Memory B cell (primary cell): Measurements from ENCODE around the gene HRAS.

Experiments used
- ATAC-seq: fragments of 150-1000 bp; cut with Tn5 transposase; 2 replicates; pipeline ENCODE4 v1.10.0; 2021; ENCODE audit warnings: low read depth, mild to moderate bottlenecking, moderate library complexity
- DNase-seq, 2 donors: peaks; one replicate each; pipeline ENCODE4 v3.0.0; 2022; ENCODE audit warnings: low spot score in 2 of 2
- H3K27ac Mint-ChIP-seq: one replicate; pipeline ENCODE4 v1.8.0; 2022; ENCODE audit warnings: mild to moderate bottlenecking, moderate library complexity, mixed read lengths
- H3K27me3 Mint-ChIP-seq: one replicate; pipeline ENCODE4 v1.8.0; 2022; ENCODE audit warnings: mixed read lengths
- H3K36me3 Mint-ChIP-seq: one replicate; pipeline ENCODE4 v1.8.0; 2022; ENCODE audit warnings: mild to moderate bottlenecking, mixed read lengths
- H3K4me1 Mint-ChIP-seq: one replicate; pipeline ENCODE4 v1.8.0; 2022; ENCODE audit warnings: mixed read lengths
- H3K4me3 Mint-ChIP-seq: one replicate; pipeline ENCODE4 v1.8.0; 2022; ENCODE audit warnings: mild to moderate bottlenecking, moderate library complexity, mixed read lengths
- H3K9me3 Mint-ChIP-seq: one replicate; pipeline ENCODE4 v1.8.0; 2022; ENCODE audit warnings: mixed read lengths

Gene HRAS

GRCh38 chr11:553083-553987 lies 18.0 kb upstream of the HRAS start:
- H3K27ac Mint-ChIP-seq: no peak overlapping the region
- no peak for ATAC-seq
- no peak for DNase-seq
- no peak overlapping the region for H3K4me3 Mint-ChIP-seq
- peaks cover 11% of the 10 kb centered on the region for H3K4me1 Mint-ChIP-seq
- no peaks in the 10 kb centered on the region for H3K36me3 Mint-ChIP-seq
- H3K9me3 Mint-ChIP-seq: no peaks in the 10 kb centered on the region
- no peaks in the 10 kb centered on the region for H3K27me3 Mint-ChIP-seq

GRCh38 chr11:551596-551995 lies 16.2 kb upstream of the HRAS start:
- DNase-seq (no peak), ATAC-seq (no peak)
- Mint-ChIP-seq H3K9me3 (no peaks in the 10 kb centered on the region), H3K4me1 (peaks cover 10% of the 10 kb centered on the region), H3K27me3 (no peaks in the 10 kb centered on the region), H3K36me3 (no peaks in the 10 kb centered on the region), H3K4me3 (no peak overlapping the region), H3K27ac (no peak overlapping the region)

- Mint-ChIP-seq H3K27me3 (no peaks in the 10 kb centered on the region), H3K9me3 (no peaks in the 10 kb centered on the region), H3K36me3 (no peaks in the 10 kb centered on the region), H3K4me1 (peaks cover 7% of the 10 kb centered on the region), H3K27ac (no peak overlapping the region), H3K4me3 (no peak overlapping the region)
- ATAC-seq: no peak
- no peak for DNase-seq
Observed at GRCh38 chr11:551131-551530, 15.8 kb upstream of the HRAS start.

GRCh38 chr11:550746-551085 lies 15.3 kb upstream of the HRAS start:
- Mint-ChIP-seq H3K36me3 (no peaks in the 10 kb centered on the region), H3K4me3 (no peak overlapping the region), H3K27ac (no peak overlapping the region), H3K9me3 (no peaks in the 10 kb centered on the region), H3K27me3 (no peaks in the 10 kb centered on the region), H3K4me1 (peaks cover 7% of the 10 kb centered on the region)
- ATAC-seq (no peak), DNase-seq (no peak)

GRCh38 chr11:550021-550745 lies 14.8 kb upstream of the HRAS start:
- no peak for ATAC-seq
- H3K9me3 Mint-ChIP-seq: no peaks in the 10 kb centered on the region
- H3K4me3 Mint-ChIP-seq: no peak overlapping the region
- H3K4me1 Mint-ChIP-seq: peaks cover 7% of the 10 kb centered on the region
- H3K36me3 Mint-ChIP-seq: no peaks in the 10 kb centered on the region
- H3K27ac Mint-ChIP-seq: no peak overlapping the region
- DNase-seq: no peak
- no peaks in the 10 kb centered on the region for H3K27me3 Mint-ChIP-seq

GRCh38 chr11:548700-549603 lies 13.6 kb upstream of the HRAS start:
- peaks cover 7% of the 10 kb centered on the region for H3K4me1 Mint-ChIP-seq
- no peaks in the 10 kb centered on the region for H3K36me3 Mint-ChIP-seq
- no peak overlapping the region for H3K27ac Mint-ChIP-seq
- ATAC-seq (peak; percentile 48), DNase-seq (no peak)
- H3K9me3 Mint-ChIP-seq: no peaks in the 10 kb centered on the region
- H3K27me3 Mint-ChIP-seq: no peaks in the 10 kb centered on the region
- H3K4me3 Mint-ChIP-seq: peak overlapping the region; percentile 29

- DNase-seq: no peak
- Mint-ChIP-seq H3K4me3 (no peak overlapping the region), H3K27me3 (no peaks in the 10 kb centered on the region), H3K27ac (no peak overlapping the region), H3K4me1 (peaks cover 7% of the 10 kb centered on the region), H3K36me3 (peaks cover 5% of the 10 kb centered on the region), H3K9me3 (no peaks in the 10 kb centered on the region)
- ATAC-seq: no peak
Observed at GRCh38 chr11:545171-545570, 9.8 kb upstream of the HRAS start.

- ATAC-seq (no peak), DNase-seq (no peak)
- Mint-ChIP-seq H3K27ac (no peak overlapping the region), H3K36me3 (peaks cover 5% of the 10 kb centered on the region), H3K9me3 (no peaks in the 10 kb centered on the region), H3K4me1 (peaks cover 9% of the 10 kb centered on the region), H3K27me3 (no peaks in the 10 kb centered on the region), H3K4me3 (no peak overlapping the region)
Observed at GRCh38 chr11:544817-545166, 9.4 kb upstream of the HRAS start.

GRCh38 chr11:541433-541885 lies 6.1 kb upstream of the HRAS start:
- DNase-seq: no peak
- Mint-ChIP-seq H3K27me3 (no peaks in the 10 kb centered on the region), H3K4me1 (peaks cover 16% of the 10 kb centered on the region), H3K27ac (no peak overlapping the region), H3K9me3 (no peaks in the 10 kb centered on the region), H3K4me3 (peak overlapping the region; percentile 8), H3K36me3 (peaks cover 5% of the 10 kb centered on the region)
- ATAC-seq: no peak

GRCh38 chr11:540583-541432 lies 5.4 kb upstream of the HRAS start:
- peaks cover 18% of the 10 kb centered on the region for H3K4me1 Mint-ChIP-seq
- ATAC-seq (no peak), DNase-seq (no peak)
- H3K27ac Mint-ChIP-seq: no peak overlapping the region
- no peaks in the 10 kb centered on the region for H3K9me3 Mint-ChIP-seq
- H3K36me3 Mint-ChIP-seq: peaks cover 5% of the 10 kb centered on the region
- H3K4me3 Mint-ChIP-seq: no peak overlapping the region
- no peaks in the 10 kb centered on the region for H3K27me3 Mint-ChIP-seq

- no peak for ATAC-seq
- Mint-ChIP-seq H3K9me3 (no peaks in the 10 kb centered on the region), H3K36me3 (peaks cover 5% of the 10 kb centered on the region), H3K4me1 (peaks cover 18% of the 10 kb centered on the region), H3K27ac (no peak overlapping the region), H3K4me3 (no peak overlapping the region), H3K27me3 (no peaks in the 10 kb centered on the region)
- peak in 1 of 2 donors; percentile 13 for DNase-seq
Observed at GRCh38 chr11:539971-540481, 4.7 kb upstream of the HRAS start.

GRCh38 chr11:538431-539051 lies 3.2 kb upstream of the HRAS start:
- no peak for ATAC-seq
- Mint-ChIP-seq H3K4me1 (peaks cover 22% of the 10 kb centered on the region), H3K36me3 (peaks cover 5% of the 10 kb centered on the region), H3K27me3 (no peaks in the 10 kb centered on the region), H3K9me3 (no peaks in the 10 kb centered on the region), H3K27ac (peak overlapping the region; percentile 17), H3K4me3 (peak overlapping the region; percentile 27)
- peak in 1 of 2 donors; percentile 14 for DNase-seq
